NCI-H2081 (cell line): ENCODE measurements around the gene CCNE1.

Source experiments
- DNase-seq, 2 experiments: peaks; one replicate each; lab custom pipeline; 2025; lab: John Stamatoyannopoulos, UW

CCNE1 gene

DNA sequence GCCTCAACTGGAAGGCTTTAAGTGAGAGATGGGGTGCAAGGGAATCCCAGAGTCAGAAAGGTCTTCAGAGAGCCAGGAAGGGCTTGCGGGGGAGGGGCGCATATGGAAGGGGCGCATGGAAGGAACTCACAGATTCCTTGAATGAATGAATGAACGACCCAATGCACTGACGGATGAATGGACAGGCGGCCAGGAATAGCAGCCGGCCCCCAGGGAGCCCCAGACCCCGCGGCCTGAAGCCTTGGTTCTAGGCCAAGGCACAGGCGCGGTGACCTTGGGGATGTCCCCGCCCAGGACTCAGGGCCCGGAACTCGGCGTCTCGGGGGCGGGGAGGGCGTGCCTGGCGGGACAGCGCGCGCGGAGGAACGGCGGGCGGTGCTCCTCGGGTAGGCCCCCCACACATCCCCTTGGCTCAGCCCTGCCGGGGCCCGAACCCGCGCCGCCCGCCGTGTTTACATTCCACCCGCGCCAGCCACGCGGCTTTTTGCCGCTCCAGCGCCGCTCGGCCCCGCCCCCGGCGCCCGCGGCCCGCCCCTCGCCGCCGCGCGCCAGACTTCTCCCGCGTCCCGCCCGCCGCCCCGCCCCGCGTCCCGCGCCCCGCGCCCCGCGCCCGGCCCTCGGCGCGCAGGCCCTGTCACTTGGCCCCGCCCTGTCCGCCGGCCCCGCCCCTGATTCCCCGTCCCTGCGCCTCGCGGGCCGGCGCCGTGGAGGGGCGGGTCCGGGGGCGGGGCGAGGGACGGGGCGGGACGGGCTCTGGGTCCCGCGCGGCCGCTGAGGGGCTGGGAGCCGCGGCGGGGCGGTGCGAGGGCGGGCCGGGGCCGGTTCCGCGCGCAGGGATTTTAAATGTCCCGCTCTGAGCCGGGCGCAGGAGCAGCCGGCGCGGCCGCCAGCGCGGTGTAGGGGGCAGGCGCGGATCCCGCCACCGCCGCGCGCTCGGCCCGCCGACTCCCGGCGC is at the start of gene CCNE1:
CCNE1 (plus strand) TSS at position 867 of the 955 bp plus-strand sequence. CDS start 565 bp downstream, outside the sequence.
- peak; percentile 77 to 80 for DNase-seq

DNA sequence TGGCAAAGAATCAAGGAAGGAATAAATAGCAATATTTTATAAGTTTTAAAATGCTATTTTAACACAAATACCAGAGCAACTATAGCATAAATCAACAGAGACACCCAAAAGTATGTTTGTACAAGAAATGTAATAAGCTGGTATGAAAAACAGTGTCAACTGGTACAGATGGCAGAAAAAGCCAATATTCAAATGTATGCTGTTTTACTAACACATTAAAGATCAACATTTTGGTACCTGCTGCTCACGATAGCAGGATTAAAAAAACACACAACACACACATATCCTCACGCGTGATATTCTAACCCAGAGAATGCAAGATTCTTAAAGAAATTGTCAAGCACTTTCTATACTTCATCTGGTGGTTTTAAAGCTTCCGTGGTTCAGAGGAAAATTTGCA is 48.6 kb upstream of the CCNE1 start:
- no peak for DNase-seq

DNA sequence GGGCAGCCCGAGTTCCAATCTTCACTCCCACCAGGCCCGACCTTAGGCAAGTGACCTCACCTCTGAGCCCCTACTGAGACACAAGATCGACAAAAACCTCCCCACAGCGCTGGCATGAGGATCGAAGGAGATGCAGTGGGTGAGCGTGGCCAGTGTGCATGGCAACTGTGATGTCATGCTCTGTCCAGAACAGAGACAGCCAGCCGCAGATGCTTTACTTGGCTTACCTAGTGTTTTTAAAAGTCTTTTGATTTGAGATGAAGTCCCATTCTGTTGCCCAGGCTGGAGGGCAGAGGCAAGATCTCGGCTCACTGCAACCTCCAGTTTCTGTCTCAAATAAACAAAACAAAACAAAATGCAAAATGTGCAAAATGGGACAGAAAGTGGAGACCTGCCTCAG is 47.4 kb upstream of the CCNE1 start:
- no peak for DNase-seq

DNA sequence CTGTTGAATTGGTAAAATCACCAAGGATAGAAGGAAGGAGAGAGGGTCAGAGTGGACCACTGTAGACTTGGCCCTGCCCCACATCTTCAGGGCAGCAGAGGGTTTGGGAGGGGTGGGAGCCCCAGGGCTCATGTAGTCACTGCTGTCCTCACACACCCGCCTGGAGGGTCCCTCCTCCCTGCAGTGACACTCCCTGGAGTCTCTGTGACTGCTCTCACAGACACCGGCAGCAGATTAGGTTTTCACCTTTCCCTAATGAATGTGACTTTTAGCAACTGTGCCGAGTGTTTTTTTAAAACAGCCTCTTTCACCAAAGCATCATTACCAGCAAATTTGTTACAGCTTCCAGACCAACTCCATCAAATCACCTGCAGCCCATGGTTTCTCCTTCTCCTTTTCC is 45.7 kb upstream of the CCNE1 start:
- no peak for DNase-seq

- no peak for DNase-seq
These were observed 44.6 kb upstream of the CCNE1 start for GRCh38 chr19:29767039-29767735.

- no peak for DNase-seq
These were observed 43.6 kb upstream of the CCNE1 start for GRCh38 chr19:29768166-29768565.

- DNase-seq: no peak
These were observed 41.8 kb upstream of the CCNE1 start for GRCh38 chr19:29769997-29770396.

- DNase-seq: no peak
These were observed 41.1 kb upstream of the CCNE1 start for GRCh38 chr19:29770648-29771047.

DNA sequence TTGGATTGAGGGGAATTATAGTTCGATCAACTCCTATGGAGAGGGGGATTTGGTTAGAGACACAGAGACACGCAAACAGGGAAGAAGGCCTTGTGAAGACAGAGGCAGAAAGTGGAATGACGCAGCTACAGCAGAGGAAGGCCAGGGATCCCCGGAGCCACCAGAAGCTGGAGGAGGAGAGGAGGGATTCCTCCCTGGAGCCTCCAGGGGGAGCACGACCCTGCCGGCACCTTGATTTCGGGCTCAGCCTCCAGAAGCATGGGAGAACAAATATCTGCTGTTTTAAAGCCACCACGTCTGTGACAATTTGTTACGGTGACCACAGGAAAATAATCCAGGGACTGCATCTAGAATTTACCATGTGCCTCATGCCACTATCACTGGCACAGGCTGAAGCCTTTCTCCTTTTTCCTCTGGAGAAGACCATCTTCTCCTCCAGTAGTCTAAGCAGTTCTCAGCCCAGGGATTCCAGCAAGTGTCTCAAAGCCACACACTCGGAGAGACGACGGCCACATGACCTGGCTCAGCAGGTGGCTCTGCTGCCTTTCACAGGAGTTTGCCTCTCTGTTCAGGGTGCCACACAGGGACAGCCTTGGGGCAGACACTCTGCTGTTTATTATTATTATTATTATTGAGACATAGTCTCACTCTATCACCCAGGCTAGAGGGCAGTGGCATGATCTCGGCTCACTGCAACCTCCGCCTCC is 39.9 kb upstream of the CCNE1 start:
- no peak for DNase-seq

DNA sequence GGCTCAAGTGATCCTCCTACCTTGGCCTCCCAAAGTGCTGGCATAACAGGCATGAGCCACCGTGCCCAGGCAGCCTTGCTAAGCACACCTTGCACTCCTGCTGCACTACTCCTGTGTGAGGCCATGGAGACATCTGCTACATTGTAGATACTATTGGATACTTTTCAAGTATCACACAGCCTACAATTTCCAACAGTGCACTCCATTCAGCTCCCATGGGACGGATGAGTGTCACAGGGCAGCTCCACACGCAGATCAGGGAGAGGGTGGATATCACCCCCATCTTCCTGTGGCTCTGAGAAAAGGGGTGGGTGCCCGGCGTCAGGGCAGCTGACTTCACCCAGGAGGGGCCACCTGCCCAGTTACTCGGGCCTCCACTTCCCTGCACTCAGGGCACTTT is 39.1 kb upstream of the CCNE1 start:
- no peak for DNase-seq

- DNase-seq: no peak
These were observed 38.6 kb upstream of the CCNE1 start for GRCh38 chr19:29773141-29773540.

GRCh38 chr19:29774126-29774525 is 37.7 kb upstream of the CCNE1 start:
- no peak for DNase-seq

DNA sequence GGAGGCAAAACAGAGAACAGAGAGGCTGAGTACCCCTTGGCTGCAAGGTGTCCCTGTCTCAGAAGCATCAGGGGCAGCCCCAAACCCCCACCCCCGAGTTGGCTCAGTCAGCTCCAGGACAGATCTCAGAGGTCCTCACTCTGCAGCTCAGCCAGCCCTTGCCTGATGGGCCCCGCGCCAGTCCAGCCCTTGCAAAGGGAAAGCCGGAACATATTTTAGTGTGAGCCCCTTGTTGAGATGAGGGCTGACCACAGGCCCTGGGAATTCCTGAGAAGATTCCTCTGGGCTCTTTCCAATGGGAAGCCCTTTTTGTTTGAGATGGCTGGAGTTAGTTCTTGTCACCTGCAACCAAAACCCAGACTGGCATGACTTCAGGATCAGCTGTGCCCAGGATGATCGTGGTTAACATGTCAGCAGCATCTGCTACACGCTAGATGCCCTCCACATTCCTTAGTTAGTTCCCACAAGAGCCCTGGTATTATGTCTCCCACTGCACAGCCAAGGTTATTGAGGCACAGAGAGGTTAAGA is 33.9 kb upstream of the CCNE1 start:
- no peak for DNase-seq

GRCh38 chr19:29779921-29780320 is 31.9 kb upstream of the CCNE1 start:
- no peak for DNase-seq

DNA sequence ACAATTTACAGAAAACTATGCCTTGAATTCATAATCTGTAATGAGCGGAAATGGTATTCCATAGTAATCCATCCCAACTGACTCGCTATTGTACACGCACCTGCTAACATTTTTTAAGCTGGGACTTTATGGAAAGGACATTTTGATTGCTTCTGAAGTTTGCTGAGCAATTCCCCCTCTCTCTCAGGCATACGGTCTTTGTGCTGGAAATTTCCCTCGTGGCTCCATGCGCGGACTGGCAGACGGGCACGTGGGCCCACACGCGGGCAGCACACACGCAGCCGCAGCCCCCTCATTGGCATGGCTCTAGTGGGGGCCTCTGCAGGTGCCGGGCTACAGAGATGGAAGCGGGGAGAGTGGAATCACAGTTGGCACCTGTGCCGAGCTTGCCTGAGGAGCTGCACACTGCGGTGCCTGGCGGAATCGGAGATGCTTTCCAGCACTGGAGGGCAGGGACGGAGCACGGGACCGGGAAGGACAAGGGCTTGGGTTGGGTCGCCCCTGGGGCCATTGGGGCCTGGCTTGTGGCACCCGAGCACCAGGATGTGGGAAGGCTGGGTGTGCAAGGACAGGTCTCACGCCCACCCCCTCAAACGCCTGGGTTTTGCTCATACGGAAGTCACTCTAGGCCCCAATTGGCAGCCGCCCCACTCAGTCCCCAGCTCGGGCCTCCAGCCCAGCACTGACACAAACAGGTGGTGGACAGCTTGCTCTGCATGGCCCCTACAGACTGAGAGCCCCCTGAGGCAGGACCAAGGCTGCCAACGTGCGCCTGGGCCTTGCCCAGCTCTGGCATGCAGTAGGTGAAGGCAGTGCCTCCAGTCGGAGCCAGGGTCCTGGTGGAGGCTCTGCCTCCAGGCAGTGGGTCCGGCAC is 30.2 kb upstream of the CCNE1 start:
- no peak for DNase-seq

GRCh38 chr19:29782260-29782580 is 29.6 kb upstream of the CCNE1 start:
- DNase-seq: no peak

DNA sequence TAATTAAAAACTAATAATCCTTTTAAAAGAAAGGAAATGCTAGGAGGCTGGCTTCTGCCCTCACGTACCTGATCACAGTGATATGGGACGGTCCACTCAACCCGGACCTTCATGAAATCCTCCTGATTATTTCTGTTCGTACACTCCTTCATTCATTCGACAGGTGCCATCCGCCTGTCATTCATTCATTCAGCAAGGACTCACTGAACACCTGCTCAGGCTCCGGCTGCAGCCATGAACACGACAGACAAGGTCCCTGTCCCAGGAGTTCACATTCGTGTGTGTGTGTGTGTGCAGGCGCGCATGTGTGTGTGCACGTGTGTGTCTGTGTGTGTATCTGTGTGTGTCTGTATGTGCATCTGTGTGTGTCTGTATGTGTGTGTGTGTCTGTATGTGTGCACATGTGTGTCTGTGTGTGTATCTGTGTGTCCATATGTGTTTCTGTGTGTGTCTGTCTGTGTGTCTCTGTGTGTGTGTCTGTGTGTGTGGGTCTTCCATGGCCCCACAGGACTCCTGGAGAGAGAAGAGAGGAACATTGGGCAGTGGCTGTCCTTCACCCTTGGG is 28.1 kb upstream of the CCNE1 start:
- no peak for DNase-seq

DNA sequence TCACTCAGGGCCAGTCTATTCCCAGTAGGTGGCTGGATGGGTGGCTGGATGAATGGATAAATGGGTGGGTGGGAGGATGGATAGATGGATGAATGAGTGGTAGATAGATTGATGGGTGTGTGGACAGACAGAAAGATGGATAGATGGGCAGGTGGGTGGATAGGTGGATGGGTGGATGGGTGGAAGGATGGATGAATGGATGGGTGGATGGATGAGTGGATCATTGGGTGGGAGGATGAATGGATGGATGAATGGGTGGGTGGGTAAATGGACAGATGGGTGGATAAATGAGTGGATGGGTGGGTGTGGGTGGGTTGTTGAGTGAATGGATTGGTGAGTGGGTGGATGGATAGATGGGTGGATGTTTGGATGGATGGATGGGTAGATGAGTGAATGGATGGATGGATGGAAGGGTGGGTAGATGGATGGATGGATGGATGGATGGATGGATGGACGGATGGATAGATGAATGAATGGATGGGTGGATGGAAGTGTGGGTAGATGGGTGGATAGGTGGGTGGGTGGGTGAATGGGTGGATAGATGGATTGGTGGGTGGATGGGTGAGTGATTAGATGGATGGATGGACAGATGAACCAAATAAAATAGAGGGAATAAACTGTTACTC is 27.1 kb upstream of the CCNE1 start:
- no peak for DNase-seq

DNA sequence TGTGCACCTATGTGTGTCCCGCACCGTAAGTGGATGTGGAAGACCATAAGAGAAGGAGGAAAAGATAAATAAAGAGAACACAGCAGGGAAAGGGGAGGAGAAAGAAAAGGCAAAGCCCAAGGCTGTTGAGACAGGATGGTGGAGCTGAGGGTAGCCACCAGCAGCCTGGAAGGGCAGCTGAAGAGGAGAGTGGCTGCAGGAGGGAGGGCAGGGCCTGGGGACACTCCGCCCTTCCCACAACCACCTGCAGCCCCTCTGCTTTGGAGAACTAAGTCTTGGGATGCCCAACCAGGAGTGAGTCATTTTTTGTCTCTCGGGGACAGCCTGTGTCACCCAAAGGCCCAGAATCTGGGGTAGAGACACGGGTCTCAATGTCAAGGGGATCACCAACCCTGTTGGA is 26.4 kb upstream of the CCNE1 start:
- DNase-seq: no peak

GRCh38 chr19:29785955-29786589 is 25.7 kb upstream of the CCNE1 start:
- DNase-seq: no peak
